ENCODE results near the gene NKTR.
"Not testable (repeated sequence)": the region's sequence is repeated elsewhere in the genome, so short reads cannot be mapped to it uniquely, and the experiment has no call there.

NKTR gene

GRCh38 chr3:42600111-42600957 lies at the start of gene NKTR:
Gene NKTR (plus strand): TSS chr3:42600686. CDS start chr3:42601007, 321 bp downstream.
- Histone ChIP-seq H2AFZ (ENCODE audit: low read depth, low read length) (peak within 1 kb of the TSS; percentile 68), H3K4me3 (ENCODE audit: low read length) (peak within 1 kb of the TSS; percentile 56), H3K27me3 (ENCODE audit: insufficient read depth, low read length) (no peaks in the 10 kb centered on the region), H3K9me3 (ENCODE audit: low read length) (no peaks in the 10 kb centered on the region), H3K36me3 (ENCODE audit: insufficient read depth, low read length) (peaks cover 6% of the 10 kb centered on the region), H3K4me1 (ENCODE audit: insufficient read depth, low read length) (peaks cover 7% of the 10 kb centered on the region)

GRCh38 chr3:42552830-42553229 lies 47.7 kb upstream of the NKTR start:
- H3K4me1 ChIP-seq (ENCODE audit: insufficient read depth, low read length), result no peaks in the 10 kb centered on the region
- H3K36me3 ChIP-seq (ENCODE audit: insufficient read depth, low read length), result peaks cover 59% of the 10 kb centered on the region
- no peak overlapping the region for H3K4me3 ChIP-seq (ENCODE audit: low read length)
- no peaks in the 10 kb centered on the region for H3K27me3 ChIP-seq (ENCODE audit: insufficient read depth, low read length)
- H3K9me3 ChIP-seq (ENCODE audit: low read length), result no peaks in the 10 kb centered on the region
- H2AFZ ChIP-seq (ENCODE audit: low read depth, low read length), result no peak overlapping the region

- Histone ChIP-seq H3K9me3 (ENCODE audit: low read length) (no peaks in the 10 kb centered on the region), H3K36me3 (ENCODE audit: insufficient read depth, low read length) (peaks cover 79% of the 10 kb centered on the region), H3K4me3 (ENCODE audit: low read length) (no peak overlapping the region), H3K27me3 (ENCODE audit: insufficient read depth, low read length) (no peaks in the 10 kb centered on the region), H2AFZ (ENCODE audit: low read depth, low read length) (no peak overlapping the region), H3K4me1 (ENCODE audit: insufficient read depth, low read length) (no peaks in the 10 kb centered on the region)
Observed at GRCh38 chr3:42556089-42556632, 44.3 kb upstream of the NKTR start.

- H3K27me3 ChIP-seq (ENCODE audit: insufficient read depth, low read length); H3K4me1 ChIP-seq (ENCODE audit: insufficient read depth, low read length); H2AFZ ChIP-seq (ENCODE audit: low read depth, low read length); H3K4me3 ChIP-seq (ENCODE audit: low read length); H3K9me3 ChIP-seq (ENCODE audit: low read length): not testable (repeated sequence)
- H3K36me3 ChIP-seq (ENCODE audit: insufficient read depth, low read length), result peaks cover 80% of the 10 kb centered on the region
Observed at GRCh38 chr3:42556817-42557216, 43.7 kb upstream of the NKTR start.

- peaks cover 81% of the 10 kb centered on the region for H3K36me3 ChIP-seq (ENCODE audit: insufficient read depth, low read length)
- H3K9me3 ChIP-seq (ENCODE audit: low read length), result no peaks in the 10 kb centered on the region
- H3K4me3 ChIP-seq (ENCODE audit: low read length), result no peak overlapping the region
- no peaks in the 10 kb centered on the region for H3K4me1 ChIP-seq (ENCODE audit: insufficient read depth, low read length)
- H2AFZ ChIP-seq (ENCODE audit: low read depth, low read length), result no peak overlapping the region
- H3K27me3 ChIP-seq (ENCODE audit: insufficient read depth, low read length), result no peaks in the 10 kb centered on the region
Observed at GRCh38 chr3:42557854-42558253, 42.6 kb upstream of the NKTR start.

GRCh38 chr3:42562047-42562907 lies 38.2 kb upstream of the NKTR start:
- Histone ChIP-seq H3K36me3 (ENCODE audit: insufficient read depth, low read length) (peaks cover 70% of the 10 kb centered on the region), H3K9me3 (ENCODE audit: low read length) (no peaks in the 10 kb centered on the region), H3K4me1 (ENCODE audit: insufficient read depth, low read length) (no peaks in the 10 kb centered on the region), H3K27me3 (ENCODE audit: insufficient read depth, low read length) (no peaks in the 10 kb centered on the region), H3K4me3 (ENCODE audit: low read length) (no peak overlapping the region), H2AFZ (ENCODE audit: low read depth, low read length) (no peak overlapping the region)

- Histone ChIP-seq H3K4me1 (ENCODE audit: insufficient read depth, low read length) (no peaks in the 10 kb centered on the region), H2AFZ (ENCODE audit: low read depth, low read length) (no peak overlapping the region), H3K36me3 (ENCODE audit: insufficient read depth, low read length) (peaks cover 43% of the 10 kb centered on the region), H3K9me3 (ENCODE audit: low read length) (peaks cover 2% of the 10 kb centered on the region), H3K4me3 (ENCODE audit: low read length) (no peak overlapping the region), H3K27me3 (ENCODE audit: insufficient read depth, low read length) (no peaks in the 10 kb centered on the region)
Observed at GRCh38 chr3:42569593-42570142, 30.8 kb upstream of the NKTR start.

- no peaks in the 10 kb centered on the region for H3K27me3 ChIP-seq (ENCODE audit: insufficient read depth, low read length)
- H3K4me1 ChIP-seq (ENCODE audit: insufficient read depth, low read length), result no peaks in the 10 kb centered on the region
- no peak overlapping the region for H2AFZ ChIP-seq (ENCODE audit: low read depth, low read length)
- no peak overlapping the region for H3K4me3 ChIP-seq (ENCODE audit: low read length)
- peaks cover 43% of the 10 kb centered on the region for H3K36me3 ChIP-seq (ENCODE audit: insufficient read depth, low read length)
- H3K9me3 ChIP-seq (ENCODE audit: low read length), result peaks cover 10% of the 10 kb centered on the region
Observed at GRCh38 chr3:42572278-42572677, 28.2 kb upstream of the NKTR start.

- H3K36me3 ChIP-seq (ENCODE audit: insufficient read depth, low read length), result peaks cover 29% of the 10 kb centered on the region
- peaks cover 4% of the 10 kb centered on the region for H3K4me1 ChIP-seq (ENCODE audit: insufficient read depth, low read length)
- peaks cover 11% of the 10 kb centered on the region for H3K9me3 ChIP-seq (ENCODE audit: low read length)
- H3K4me3 ChIP-seq (ENCODE audit: low read length), result no peak overlapping the region
- H2AFZ ChIP-seq (ENCODE audit: low read depth, low read length), result no peak overlapping the region
- no peaks in the 10 kb centered on the region for H3K27me3 ChIP-seq (ENCODE audit: insufficient read depth, low read length)
Observed at GRCh38 chr3:42575137-42575741, 25.2 kb upstream of the NKTR start.

- Histone ChIP-seq H3K9me3 (ENCODE audit: low read length) (peaks cover 11% of the 10 kb centered on the region), H3K36me3 (ENCODE audit: insufficient read depth, low read length) (peaks cover 26% of the 10 kb centered on the region), H3K4me1 (ENCODE audit: insufficient read depth, low read length) (peaks cover 15% of the 10 kb centered on the region), H3K27me3 (ENCODE audit: insufficient read depth, low read length) (no peaks in the 10 kb centered on the region), H2AFZ (ENCODE audit: low read depth, low read length) (no peak overlapping the region), H3K4me3 (ENCODE audit: low read length) (no peak overlapping the region)
Observed at GRCh38 chr3:42578054-42578453, 22.4 kb upstream of the NKTR start.

- not testable (repeated sequence) for H2AFZ ChIP-seq (ENCODE audit: low read depth, low read length); H3K27me3 ChIP-seq (ENCODE audit: insufficient read depth, low read length); H3K4me3 ChIP-seq (ENCODE audit: low read length); H3K9me3 ChIP-seq (ENCODE audit: low read length)
- peaks cover 18% of the 10 kb centered on the region for H3K36me3 ChIP-seq (ENCODE audit: insufficient read depth, low read length)
- H3K4me1 ChIP-seq (ENCODE audit: insufficient read depth, low read length), result peaks cover 15% of the 10 kb centered on the region
Observed at GRCh38 chr3:42579346-42579745, 21.1 kb upstream of the NKTR start.

- H3K9me3 ChIP-seq (ENCODE audit: low read length), result peaks cover 2% of the 10 kb centered on the region
- H2AFZ ChIP-seq (ENCODE audit: low read depth, low read length), result peak overlapping the region; percentile 74
- H3K27me3 ChIP-seq (ENCODE audit: insufficient read depth, low read length), result no peaks in the 10 kb centered on the region
- peaks cover 6% of the 10 kb centered on the region for H3K36me3 ChIP-seq (ENCODE audit: insufficient read depth, low read length)
- peaks cover 15% of the 10 kb centered on the region for H3K4me1 ChIP-seq (ENCODE audit: insufficient read depth, low read length)
- H3K4me3 ChIP-seq (ENCODE audit: low read length), result peak overlapping the region; percentile 89
Observed at GRCh38 chr3:42581400-42581708, 19.1 kb upstream of the NKTR start.
